NCI-H2107 treated with DMSO at 0.1 percent for 48 hours (cell line): ENCODE measurements around the gene IL2RG.

Source experiments
- DNase-seq: peaks from one replicate; lab custom pipeline; 2025; ENCODE audit not compliant: unreplicated experiment; lab: John Stamatoyannopoulos, UW

IL2RG gene

GRCh38 chrX:71111141-71111843 lies at the start of gene IL2RG:
TSS of gene IL2RG (minus strand) at chrX:71111577. CDS start at chrX:71111539, 38 bp downstream.
- no peak for DNase-seq

GRCh38 chrX:71160475-71160874 lies 49.1 kb upstream of the IL2RG start:
- DNase-seq, result no peak

DNA sequence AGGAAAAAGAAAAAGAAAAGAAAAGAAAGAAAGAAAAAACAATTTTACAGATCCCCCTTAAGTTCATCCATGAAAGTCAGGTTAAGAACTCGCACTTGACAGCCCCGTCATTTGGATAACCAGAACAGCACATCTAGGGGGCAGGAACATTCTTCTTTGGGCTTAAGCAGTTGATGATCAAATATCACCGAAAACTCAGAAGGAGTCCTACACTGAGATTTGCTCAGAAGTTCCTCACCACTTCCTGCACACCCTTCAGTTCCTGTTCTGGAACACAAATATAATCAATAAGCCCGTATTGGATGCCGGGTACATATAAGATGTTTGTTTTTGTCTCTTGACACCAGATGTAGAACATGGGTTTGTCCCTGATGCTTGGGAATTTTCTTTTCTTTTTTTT lies 48.0 kb upstream of the IL2RG start:
- DNase-seq, result no peak

- DNase-seq, result no peak
Observed at GRCh38 chrX:71158603-71159002, 47.2 kb upstream of the IL2RG start.

DNA sequence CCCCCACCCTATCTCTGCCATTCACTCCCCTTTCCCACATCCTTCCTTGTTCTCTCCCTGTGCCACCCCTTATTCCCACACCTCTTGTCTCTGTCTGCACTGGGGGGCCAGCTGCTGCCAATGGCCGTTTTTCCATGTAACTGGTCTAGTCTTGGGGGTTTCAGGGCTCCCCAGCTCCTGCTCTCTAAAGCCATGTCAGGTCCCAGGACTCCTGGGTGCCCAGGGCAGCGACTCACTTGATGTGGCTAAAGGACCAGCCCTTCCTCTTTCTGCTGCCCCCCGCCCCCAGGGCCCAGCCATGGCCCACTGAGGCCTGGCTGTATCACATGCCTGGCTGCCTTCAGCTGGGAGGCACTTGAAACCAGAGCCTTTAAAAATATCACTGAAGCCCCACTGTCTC lies 43.3 kb upstream of the IL2RG start:
- DNase-seq, result no peak

DNA sequence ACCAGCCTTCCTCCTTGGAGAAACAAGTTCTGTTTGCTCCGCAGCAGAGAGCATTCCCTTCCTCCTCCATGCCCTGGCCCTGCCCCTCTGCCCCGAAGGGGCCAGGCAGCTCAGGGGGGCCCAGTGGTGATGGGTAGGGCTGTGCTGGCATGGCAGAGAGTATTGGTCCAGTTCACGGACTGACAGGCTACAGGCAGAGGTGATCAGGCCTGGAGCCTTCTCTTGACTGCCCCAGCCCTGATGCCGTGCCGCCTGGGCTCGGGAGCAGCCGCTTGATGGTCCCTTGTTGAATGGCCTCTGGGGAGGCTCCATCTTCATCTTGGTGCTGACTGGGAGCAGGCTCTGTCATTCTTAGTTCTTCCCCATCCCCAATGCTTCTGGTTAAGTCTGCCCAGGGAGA lies 42.8 kb upstream of the IL2RG start:
- DNase-seq, result no peak

DNA sequence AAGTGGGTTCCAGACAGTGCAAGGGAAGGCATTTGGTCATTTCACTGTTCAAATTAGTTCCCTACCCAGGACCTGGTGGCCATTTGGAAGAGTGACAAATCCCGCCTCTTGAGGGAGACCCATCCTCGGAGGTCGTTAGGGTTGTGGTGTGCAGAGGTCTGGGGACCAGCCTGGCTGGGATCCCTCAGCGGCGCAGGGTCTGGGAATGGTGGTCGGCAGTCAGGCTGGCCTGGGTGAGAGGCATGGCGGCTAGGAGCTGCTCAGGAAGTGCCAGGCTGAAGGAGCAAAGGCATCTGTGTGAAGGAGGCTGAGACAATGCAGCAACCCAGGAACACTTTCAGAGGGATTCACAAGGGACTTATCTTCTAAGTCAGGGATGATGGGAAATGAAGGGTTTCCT lies 40.0 kb upstream of the IL2RG start:
- DNase-seq, result no peak

GRCh38 chrX:71148278-71148663 lies 36.9 kb upstream of the IL2RG start:
- no peak for DNase-seq

DNA sequence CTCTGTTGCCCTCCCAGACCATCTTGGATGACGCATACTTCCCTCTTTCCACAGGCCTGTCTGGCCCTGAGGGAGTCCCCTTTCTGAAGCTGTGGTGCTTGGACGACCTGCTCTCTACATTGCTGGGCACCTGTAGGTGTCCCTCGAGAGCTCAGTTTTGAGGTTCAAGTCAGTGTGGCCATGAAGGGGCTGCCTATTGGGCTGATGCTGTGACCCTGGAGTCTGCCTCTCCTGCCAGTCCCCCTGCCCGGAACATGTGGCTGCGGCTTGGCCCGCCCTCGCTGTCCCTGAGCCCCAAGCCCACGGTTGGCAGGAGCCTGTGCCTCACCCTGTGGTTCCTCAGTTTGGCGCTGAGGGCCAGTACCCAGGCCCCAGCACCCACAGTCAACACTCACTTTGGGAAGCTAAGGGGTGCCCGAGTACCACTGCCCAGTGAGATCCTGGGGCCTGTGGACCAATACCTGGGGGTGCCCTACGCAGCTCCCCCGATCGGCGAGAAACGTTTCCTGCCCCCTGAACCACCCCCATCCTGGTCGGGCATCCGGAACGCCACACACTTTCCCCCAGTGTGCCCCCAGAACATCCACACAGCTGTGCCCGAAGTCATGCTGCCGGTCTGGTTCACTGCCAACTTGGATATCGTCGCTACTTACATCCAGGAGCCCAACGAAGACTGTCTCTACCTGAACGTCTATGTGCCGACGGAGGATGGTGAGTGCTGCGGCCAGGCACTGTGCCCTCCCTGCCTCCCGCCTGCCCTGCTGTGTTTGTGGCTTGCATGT lies 36.3 kb upstream of the IL2RG start:
- no peak for DNase-seq

- DNase-seq, result no peak
Observed at GRCh38 chrX:71144651-71145050, 33.3 kb upstream of the IL2RG start, which contains the start of gene NLGN3. TSS of gene NLGN3 (plus strand) at chrX:71144841. CDS start at chrX:71147750, 2,909 bp downstream.

DNA sequence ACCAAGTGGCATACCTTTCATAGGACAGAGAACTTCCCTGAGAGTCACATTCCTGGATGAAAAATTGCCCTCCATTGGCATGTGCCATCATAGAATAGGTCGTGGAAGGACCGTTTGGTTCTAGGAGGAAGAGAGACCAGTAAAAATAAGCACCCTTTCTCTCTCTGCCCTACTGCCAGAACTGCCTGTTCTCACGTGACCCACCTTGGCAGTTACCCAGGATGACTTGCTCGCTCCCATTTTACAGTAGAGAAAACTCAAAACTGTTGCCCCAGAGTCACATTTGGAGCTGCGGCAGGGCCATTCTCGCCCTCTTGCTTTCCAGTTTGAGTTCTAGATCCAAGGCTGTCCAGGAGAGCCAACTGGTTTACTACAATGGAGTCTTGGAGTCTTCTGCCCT lies 32.1 kb upstream of the IL2RG start:
- DNase-seq, result no peak

GRCh38 chrX:71140440-71140839 lies 29.1 kb upstream of the IL2RG start:
- no peak for DNase-seq

GRCh38 chrX:71131510-71131909 lies 20.1 kb upstream of the IL2RG start:
- DNase-seq, result no peak

DNA sequence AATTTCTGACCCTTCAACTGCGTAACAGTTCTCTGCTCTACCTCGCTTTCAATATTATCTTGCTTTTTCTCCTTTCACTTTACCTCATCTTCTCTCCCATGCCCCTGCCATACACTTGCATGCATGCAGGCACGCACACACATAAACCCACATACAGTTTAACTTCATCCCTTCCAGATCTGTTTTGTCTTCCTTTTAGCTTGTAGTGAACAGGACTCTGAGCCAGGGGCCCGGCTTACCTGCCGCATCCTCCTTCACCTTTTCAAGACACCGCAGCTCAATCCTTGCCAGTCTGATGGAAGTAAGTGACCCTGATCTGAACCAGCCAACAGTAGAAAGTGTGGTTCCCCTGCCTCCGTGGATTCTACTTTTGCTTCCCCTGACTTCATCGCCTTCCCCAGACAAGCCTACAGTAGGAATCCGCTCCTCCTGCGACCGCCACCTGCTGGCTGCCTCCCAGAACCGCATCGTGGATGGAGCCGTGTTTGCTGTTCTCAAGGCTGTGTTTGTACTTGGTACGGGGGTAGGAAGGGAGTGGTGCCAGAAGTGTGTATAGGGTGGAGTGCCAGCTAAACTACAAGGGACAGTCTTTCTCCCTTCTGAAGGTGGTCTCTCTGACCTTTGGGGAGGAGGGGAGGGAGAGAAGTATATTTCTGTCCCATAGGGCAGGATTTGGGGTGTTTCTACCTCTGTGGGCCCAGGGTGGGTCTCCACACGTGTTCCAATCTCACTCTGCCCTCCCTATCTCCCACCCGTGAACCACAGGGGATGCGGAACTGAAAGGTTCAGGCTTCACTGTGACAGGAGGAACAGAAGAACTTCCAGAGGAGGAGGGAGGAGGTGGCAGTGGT lies 17.8 kb upstream of the IL2RG start:
- DNase-seq, result peak; percentile 35

DNA sequence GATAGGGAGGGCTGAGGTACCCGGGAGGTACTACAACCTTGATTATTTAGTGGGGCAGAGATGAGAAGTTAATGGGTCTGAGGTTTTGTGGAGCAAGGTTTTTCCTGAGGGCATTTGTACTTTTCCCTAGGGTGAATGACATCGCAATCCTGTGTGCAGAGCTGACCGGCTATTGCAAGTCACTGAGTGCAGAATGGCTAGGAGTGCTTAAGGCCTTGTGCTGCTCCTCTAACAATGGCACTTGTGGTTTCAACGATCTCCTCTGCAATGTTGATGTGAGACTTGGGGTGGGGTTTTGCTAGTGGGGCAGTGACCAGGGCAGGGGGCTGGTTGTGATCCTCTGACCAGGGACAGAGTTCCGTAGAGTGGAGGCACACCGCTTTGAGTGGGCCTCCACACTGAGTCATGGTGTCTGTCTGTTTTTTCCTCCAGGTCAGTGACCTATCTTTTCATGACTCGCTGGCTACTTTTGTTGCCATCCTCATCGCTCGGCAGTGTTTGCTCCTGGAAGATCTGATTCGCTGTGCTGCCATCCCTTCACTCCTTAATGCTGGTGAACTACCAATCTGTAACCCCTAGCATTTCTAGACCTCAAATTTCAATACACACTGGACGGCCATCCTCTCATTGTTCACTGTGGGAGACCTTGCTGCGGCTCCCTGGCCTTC lies 16.9 kb upstream of the IL2RG start:
- DNase-seq, result no peak

DNA sequence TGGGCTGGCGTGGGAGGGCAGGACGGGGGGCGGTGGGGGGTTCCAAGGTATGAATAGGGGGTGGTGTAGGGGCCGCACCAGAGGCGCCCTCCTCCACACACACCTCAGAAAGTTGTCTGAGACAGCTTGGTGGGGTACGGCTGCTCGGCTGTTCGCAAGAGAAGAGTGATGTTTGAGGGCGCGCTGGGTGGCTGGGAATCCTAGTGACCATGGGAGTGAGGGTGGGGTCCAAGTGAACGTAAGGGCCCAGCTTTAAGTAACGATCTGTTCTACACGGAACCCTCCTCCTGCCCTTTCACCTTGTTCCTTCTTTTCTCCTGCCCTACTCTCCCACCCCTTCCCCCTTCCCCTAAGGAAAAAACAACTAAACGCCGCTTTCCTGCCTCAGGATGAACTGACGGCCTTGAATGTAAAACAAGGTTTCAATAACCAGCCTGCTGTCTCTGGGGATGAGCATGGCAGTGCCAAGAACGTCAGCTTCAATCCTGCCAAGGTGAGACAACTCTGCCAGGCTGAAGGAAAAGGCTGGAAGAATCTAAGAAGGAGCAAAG lies 7.7 kb upstream of the IL2RG start:
- no peak for DNase-seq

GRCh38 chrX:71118032-71118984 lies 6.9 kb upstream of the IL2RG start, which contains the start of gene MED12:
TSS of gene MED12 (plus strand) at chrX:71118596. CDS start at chrX:71118755, 159 bp downstream.
- peak; percentile 66 for DNase-seq

DNA sequence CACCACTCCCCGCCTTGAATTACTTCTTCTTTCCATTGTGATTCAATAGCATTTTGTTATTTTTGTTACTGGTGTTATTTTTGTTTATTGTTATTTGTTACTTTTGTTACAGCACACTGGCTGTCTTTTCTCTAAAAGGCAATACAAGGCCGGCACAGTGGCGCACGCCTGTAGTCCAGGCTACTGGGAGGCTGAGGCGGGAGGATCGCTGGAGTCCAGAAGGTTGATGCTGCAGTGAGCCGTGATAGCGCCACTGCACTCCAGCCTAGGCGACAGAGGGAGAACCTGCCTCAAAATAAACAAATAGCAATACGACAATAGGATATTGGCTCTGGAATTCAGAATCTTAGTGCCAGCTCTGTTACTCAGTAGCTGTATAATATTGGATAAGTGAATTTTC lies 6.0 kb upstream of the IL2RG start:
- no peak for DNase-seq

- no peak for DNase-seq
Observed at GRCh38 chrX:71111921-71112431, 599 bp upstream of the IL2RG start.
